Measurements from ENCODE around the gene IER5. TPM values are rescaled to one million over a fixed set of nuclear protein-coding genes. Genes with fewer than 3 reads are reported as not detected.
A peak's percentile ranks its signal among the peaks of the same experiment; 100 is the strongest.

Gene IER5
- total RNA-seq, 2 donors from 2014 or later = 13.2 to 21.2 TPM

DNA sequence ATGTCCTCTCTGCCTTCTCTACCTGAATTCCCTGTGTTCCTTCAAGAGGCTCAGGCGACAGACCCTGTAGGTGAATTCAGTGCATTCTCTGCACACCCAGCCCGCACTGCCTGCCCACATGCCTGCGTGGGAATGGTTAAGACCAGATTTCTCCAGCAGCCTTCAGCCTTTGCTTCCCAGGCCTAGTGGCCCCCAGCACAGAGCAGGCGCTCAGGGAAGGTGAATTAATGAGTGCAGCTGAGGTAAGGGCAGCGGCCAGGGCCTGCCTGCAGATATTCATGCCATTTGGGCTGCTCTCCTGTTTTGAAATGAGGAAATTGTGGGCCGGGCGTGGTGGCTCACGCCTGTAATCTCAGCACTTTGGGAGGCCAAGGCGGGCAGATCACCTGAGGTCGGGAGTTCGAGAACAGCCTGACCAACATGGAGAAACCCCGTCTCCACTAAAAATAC is 45.5 kb downstream of the IER5 start:
- H3K27ac Mint-ChIP-seq = no peak overlapping the region

DNA sequence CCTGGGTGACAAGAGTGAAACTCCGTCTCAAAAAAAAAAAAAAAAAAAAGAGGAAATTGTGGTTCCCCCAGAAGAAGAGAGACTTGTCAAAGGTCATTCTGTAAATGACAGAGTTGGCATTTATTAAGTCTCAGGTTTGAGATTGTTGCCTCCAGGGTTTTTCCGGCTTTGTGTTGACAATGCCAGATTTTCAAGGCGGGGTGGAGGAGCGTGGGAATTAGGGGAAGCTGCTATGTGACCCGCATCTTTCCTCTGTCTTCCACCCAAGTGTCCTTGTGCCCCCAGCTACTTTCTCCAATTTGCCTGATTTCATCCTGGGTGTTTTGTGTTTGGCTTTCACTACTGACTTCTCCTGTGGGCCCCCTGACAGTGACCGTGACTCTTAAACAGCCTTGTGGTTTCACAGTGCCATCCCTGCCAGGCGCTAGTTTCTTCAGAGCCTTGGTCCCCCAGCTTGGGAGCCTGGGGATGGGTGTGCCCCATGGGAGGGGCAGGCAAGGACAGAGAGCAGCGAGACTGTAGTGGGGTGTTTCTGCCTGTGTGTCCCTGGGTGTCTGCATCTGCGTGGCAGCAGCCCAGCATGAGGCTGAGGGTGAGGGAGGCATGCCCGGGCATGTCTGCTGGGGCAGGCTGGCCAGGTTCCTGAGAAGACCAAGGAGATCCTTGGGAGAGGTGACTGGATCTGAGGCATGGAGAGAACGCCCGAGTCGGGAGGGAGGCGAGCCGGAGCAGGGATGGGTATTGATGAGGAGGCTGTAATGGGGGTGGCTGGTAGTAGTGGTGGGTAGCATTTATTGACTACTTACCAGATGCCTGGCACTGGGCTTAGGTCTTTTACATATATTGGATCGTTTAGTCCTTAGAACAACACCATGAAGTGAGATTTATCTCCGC is 46.3 kb downstream of the IER5 start:
- TF ChIP-seq, protein P1, sequence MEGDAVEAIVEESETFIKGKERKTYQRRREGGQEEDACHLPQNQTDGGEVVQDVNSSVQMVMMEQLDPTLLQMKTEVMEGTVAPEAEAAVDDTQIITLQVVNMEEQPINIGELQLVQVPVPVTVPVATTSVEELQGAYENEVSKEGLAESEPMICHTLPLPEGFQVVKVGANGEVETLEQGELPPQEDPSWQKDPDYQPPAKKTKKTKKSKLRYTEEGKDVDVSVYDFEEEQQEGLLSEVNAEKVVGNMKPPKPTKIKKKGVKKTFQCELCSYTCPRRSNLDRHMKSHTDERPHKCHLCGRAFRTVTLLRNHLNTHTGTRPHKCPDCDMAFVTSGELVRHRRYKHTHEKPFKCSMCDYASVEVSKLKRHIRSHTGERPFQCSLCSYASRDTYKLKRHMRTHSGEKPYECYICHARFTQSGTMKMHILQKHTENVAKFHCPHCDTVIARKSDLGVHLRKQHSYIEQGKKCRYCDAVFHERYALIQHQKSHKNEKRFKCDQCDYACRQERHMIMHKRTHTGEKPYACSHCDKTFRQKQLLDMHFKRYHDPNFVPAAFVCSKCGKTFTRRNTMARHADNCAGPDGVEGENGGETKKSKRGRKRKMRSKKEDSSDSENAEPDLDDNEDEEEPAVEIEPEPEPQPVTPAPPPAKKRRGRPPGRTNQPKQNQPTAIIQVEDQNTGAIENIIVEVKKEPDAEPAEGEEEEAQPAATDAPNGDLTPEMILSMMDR (conservative IDR thresholded peaks at IDR 0.05) = no peak
- H3K36me3 ChIP-seq (ENCODE audit: control insufficient read depth, insufficient read depth, low read length) = no peaks in the 10 kb centered on the region
- H3K27me3 ChIP-seq (ENCODE audit: control insufficient read depth, insufficient read depth, low read length, poor library complexity, severe bottlenecking) = peaks cover 9% of the 10 kb centered on the region
- Mint-ChIP-seq H3K9me3 (no peaks in the 10 kb centered on the region), H3K36me3 (ENCODE audit: low read depth) (no peaks in the 10 kb centered on the region), H3K27ac (peak overlapping the region; percentile 74), H3K27me3 (ENCODE audit: insufficient read depth) (peaks cover 26% of the 10 kb centered on the region), H3K4me1 (peaks cover 41% of the 10 kb centered on the region), H3K4me3 (no peak overlapping the region)
- DNase-seq = no peak
- no peaks in the 10 kb centered on the region for H3K9me3 ChIP-seq (ENCODE audit: control insufficient read depth, low read length)
- no peak overlapping the region for H3K9ac ChIP-seq (ENCODE audit: extremely low read depth, low read length, poor library complexity, severe bottlenecking)
- H3K4me1 ChIP-seq (ENCODE audit: control insufficient read depth, insufficient read depth, low read length) = peaks cover 15% of the 10 kb centered on the region
- WGBS, 2 experiments (ENCODE audit: insufficient coverage in 1 of 2, insufficient read length in 1 of 2) = 92 to 93% methylated on average over 11 to 17 of the region's 17 CpGs
- H3K4me3 ChIP-seq (ENCODE audit: low read length) = no peak overlapping the region
- H3K27ac ChIP-seq (ENCODE audit: low read depth, low read length) = peak overlapping the region; percentile 22

More for the DNA sequence above, 45.5 kb downstream of the IER5 start:
- Mint-ChIP-seq H3K27me3 (ENCODE audit: insufficient read depth) (peaks cover 29% of the 10 kb centered on the region), H3K4me3 (no peak overlapping the region), H3K9me3 (no peaks in the 10 kb centered on the region), H3K36me3 (ENCODE audit: low read depth) (no peaks in the 10 kb centered on the region), H3K4me1 (peaks cover 43% of the 10 kb centered on the region)
- Histone ChIP-seq H3K27me3 (ENCODE audit: control insufficient read depth, insufficient read depth, low read length, poor library complexity, severe bottlenecking) (peaks cover 9% of the 10 kb centered on the region), H3K9me3 (ENCODE audit: control insufficient read depth, low read length) (no peaks in the 10 kb centered on the region), H3K9ac (ENCODE audit: extremely low read depth, low read length, poor library complexity, severe bottlenecking) (no peak overlapping the region), H3K27ac (ENCODE audit: low read depth, low read length) (peak overlapping the region; percentile 27), H3K36me3 (ENCODE audit: control insufficient read depth, insufficient read depth, low read length) (no peaks in the 10 kb centered on the region), H3K4me1 (ENCODE audit: control insufficient read depth, insufficient read depth, low read length) (peaks cover 16% of the 10 kb centered on the region), H3K4me3 (ENCODE audit: low read length) (no peak overlapping the region)
- 94 to 100% methylated on average over 3 to 12 of the region's 12 CpGs for WGBS, 2 experiments (ENCODE audit: insufficient coverage in 1 of 2, insufficient read length in 1 of 2)
- DNase-seq = no peak
- TF ChIP-seq, protein P1 (conservative IDR thresholded peaks at IDR 0.05) = no peak

DNA sequence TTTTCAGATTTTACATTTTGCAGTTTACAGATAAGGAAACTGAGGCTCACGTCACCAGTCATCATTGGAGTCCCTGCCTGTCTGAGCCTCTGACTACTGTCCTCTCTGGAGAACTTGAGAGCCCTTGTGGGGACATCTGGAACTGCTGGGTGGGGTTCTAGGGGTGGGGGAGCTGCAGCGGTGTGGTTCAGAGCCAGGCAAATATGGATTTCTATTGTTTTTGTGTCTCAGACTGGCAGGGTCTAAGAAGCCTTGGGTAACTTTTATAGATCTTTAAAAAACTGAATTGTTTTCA is 46.9 kb downstream of the IER5 start:
- Mint-ChIP-seq H3K4me3 (no peak overlapping the region), H3K36me3 (ENCODE audit: low read depth) (no peaks in the 10 kb centered on the region), H3K4me1 (peaks cover 35% of the 10 kb centered on the region), H3K27me3 (ENCODE audit: insufficient read depth) (peaks cover 22% of the 10 kb centered on the region), H3K9me3 (no peaks in the 10 kb centered on the region), H3K27ac (no peak overlapping the region)
- H3K4me3 ChIP-seq (ENCODE audit: low read length) = no peak overlapping the region
- no peak for DNase-seq
- H3K27me3 ChIP-seq (ENCODE audit: control insufficient read depth, insufficient read depth, low read length, poor library complexity, severe bottlenecking) = peaks cover 9% of the 10 kb centered on the region
- H3K36me3 ChIP-seq (ENCODE audit: control insufficient read depth, insufficient read depth, low read length) = no peaks in the 10 kb centered on the region
- no peak overlapping the region for H3K9ac ChIP-seq (ENCODE audit: extremely low read depth, low read length, poor library complexity, severe bottlenecking)
- WGBS, 2 experiments (ENCODE audit: insufficient coverage in 1 of 2, insufficient read length in 1 of 2) = 98 to 100% methylated on average over 1 to 2 of the region's 2 CpGs
- TF ChIP-seq, protein P1 (conservative IDR thresholded peaks at IDR 0.05) = peak; percentile 57
- H3K4me1 ChIP-seq (ENCODE audit: control insufficient read depth, insufficient read depth, low read length) = peaks cover 14% of the 10 kb centered on the region
- peak overlapping the region; percentile 25 for H3K27ac ChIP-seq (ENCODE audit: low read depth, low read length)
- no peaks in the 10 kb centered on the region for H3K9me3 ChIP-seq (ENCODE audit: control insufficient read depth, low read length)
